Endothelial cell of umbilical vein (primary cell): ENCODE data around the gene TAF9. TPM values are rescaled to one million over a fixed set of nuclear protein-coding genes. Genes with fewer than 3 reads are reported as not detected.

Experiments
- BruUV-seq: library from RNA; stranded (reverse); fragments of 400-500 nt; replicated peaks from 2 replicates; lab custom pipeline; 2021; lab: Mats Ljungman, UMichigan
- CTCF ChIA-PET: fragments of 300-600, 350-600 bp; sonication (Branson Sonifier 250); formaldehyde crosslinking; loops from one replicate; lab custom pipeline; 2021; ENCODE audit warnings: antibody characterized with exemption, inconsistent platforms; lab: Charles Lee
- POLR2A ChIA-PET: fragments of 300-600, 350-600 bp; sonication (Branson Sonifier 250); formaldehyde crosslinking; loops from one replicate; lab custom pipeline; 2021; ENCODE audit warnings: antibody characterized with exemption, inconsistent platforms; lab: Charles Lee
- DNase-seq: peaks from one replicate; pipeline ENCODE4 v3.0.0-alpha.2; 2011; ENCODE audit warnings: low read depth, low spot score
- FAIRE-seq: peaks from 2 replicates; lab custom pipeline; 2011; peaks lifted over from hg19 to GRCh38; lab: Jason Lieb, UNC
- H2AFZ ChIP-seq: 2 replicates; pipeline ENCODE4 v1.6.0; 2012; ENCODE audit warnings: low read depth, low read length, control low read depth, inconsistent platforms
- H3K27ac ChIP-seq: 2 replicates; pipeline ENCODE4 v1.5.1; 2011; ENCODE audit warnings: low read depth, mild to moderate bottlenecking, control low read depth, low read length, moderate library complexity; ENCODE audit not compliant: insufficient read depth
- H3K27me3 ChIP-seq, 2 experiments: 2 replicates each; pipeline versions ENCODE4 v1.6.0 to v1.6.1; 2011; ENCODE audit warnings: low read length in 2 of 2, mixed read lengths in 1 of 2; ENCODE audit not compliant: control insufficient read depth in 2 of 2, insufficient read depth in 2 of 2
- H3K36me3 ChIP-seq, 2 experiments: 2 replicates in 1 of 2; 3 replicates in 1 of 2; pipeline ENCODE4 v1.5.1; 2011; ENCODE audit warnings: low read length in 2 of 2, mild to moderate bottlenecking in 1 of 2, moderate library complexity in 1 of 2; ENCODE audit not compliant: control insufficient read depth in 2 of 2, insufficient read depth in 2 of 2; ENCODE audit errors: extremely low read depth in 1 of 2
- H3K4me1 ChIP-seq: 3 replicates; pipeline ENCODE4 v1.5.1; 2011; ENCODE audit warnings: mild to moderate bottlenecking, low read length; ENCODE audit not compliant: control insufficient read depth, insufficient read depth; ENCODE audit errors: extremely low read depth
- H3K4me2 ChIP-seq: 2 replicates; pipeline ENCODE4 v1.6.1; 2011; ENCODE audit warnings: low read length, control low read depth, mixed read lengths; ENCODE audit not compliant: insufficient read depth
- H3K4me3 ChIP-seq, 3 experiments: fragments of 200-600 bp in 1 of 3; sonication (generic), shearing (Covaris generic) in 1 of 3; replicated peaks in 1 of 3; 2 replicates each; pipeline ENCODE4 v1.5.1; 2011 to 2016; ENCODE audit warnings: control low read depth in 3 of 3, low read length in 3 of 3, mild to moderate bottlenecking in 2 of 3, inconsistent platforms in 1 of 3, low read depth in 1 of 3, moderate library complexity in 1 of 3; ENCODE audit not compliant: insufficient read depth in 1 of 3
- H3K79me2 ChIP-seq: 2 replicates; pipeline ENCODE4 v1.6.0; 2012; ENCODE audit warnings: low read length, inconsistent platforms; ENCODE audit not compliant: control insufficient read depth, insufficient read depth
- H3K9ac ChIP-seq: replicated peaks from 2 replicates; pipeline ENCODE3; 2011; ENCODE audit warnings: low read length, control low read depth; ENCODE audit not compliant: insufficient read depth; ENCODE audit errors: extremely low read depth
- H3K9me1 ChIP-seq: replicated peaks from 3 replicates; pipeline ENCODE4 v1.6.0; 2011; ENCODE audit warnings: mild to moderate bottlenecking, low read length; ENCODE audit not compliant: control insufficient read depth, insufficient read depth; ENCODE audit errors: extremely low read depth
- H3K9me3 ChIP-seq: replicated peaks from 2 replicates; pipeline ENCODE4 v1.5.1; 2012; ENCODE audit warnings: low read length, inconsistent platforms; ENCODE audit not compliant: control insufficient read depth, insufficient read depth
- H4K20me1 ChIP-seq: replicated peaks from 2 replicates; pipeline ENCODE3; 2011; ENCODE audit warnings: mild to moderate bottlenecking, low read length; ENCODE audit not compliant: control insufficient read depth, insufficient read depth; ENCODE audit errors: extremely low read depth
- EZH2 ChIP-seq: IDR thresholded peaks from 2 replicates; pipeline ENCODE4 v1.6.1; 2012; ENCODE audit warnings: borderline replicate concordance, low read depth, mild to moderate bottlenecking, moderate library complexity, low read length, inconsistent platforms; ENCODE audit not compliant: severe bottlenecking
- FOS ChIP-seq: IDR thresholded peaks from 2 replicates; pipeline ENCODE4 v1.6.1; 2011; ENCODE audit warnings: mild to moderate bottlenecking, low read length, moderate library complexity, borderline replicate concordance; ENCODE audit not compliant: insufficient read depth
- GATA2 ChIP-seq: IDR thresholded peaks from 2 replicates; pipeline ENCODE4 v1.7.0; 2011; ENCODE audit warnings: low read depth, mild to moderate bottlenecking, moderate library complexity, mixed read lengths, low read length; ENCODE audit not compliant: insufficient read length, insufficient read depth
- JUN ChIP-seq: IDR thresholded peaks from 2 replicates; pipeline ENCODE4 v1.6.1; 2011; ENCODE audit warnings: borderline replicate concordance, low read depth; ENCODE audit not compliant: insufficient read length, insufficient read depth
- MYC ChIP-seq: IDR thresholded peaks from one replicate; pipeline ENCODE4 v1.6.1; 2011; ENCODE audit warnings: mild to moderate bottlenecking, low read depth, low read length
- POLR2A ChIP-seq: IDR thresholded peaks from 2 replicates; pipeline ENCODE4 v1.6.1; 2012; ENCODE audit warnings: low read depth, mild to moderate bottlenecking, control low read depth, low read length
- POLR2AphosphoS5 ChIP-seq: IDR thresholded peaks from 2 replicates; pipeline ENCODE4 v1.6.1; 2012; ENCODE audit warnings: low read depth, mild to moderate bottlenecking, control low read depth, low read length, moderate library complexity; ENCODE audit not compliant: insufficient read depth
- dilution Hi-C: fragments of 300-500 bp; cut with MboI; formaldehyde crosslinking; loops from one replicate; pipeline ENCODE4 v1.15.0; 2019; ENCODE audit warnings: low sequenced_read_pairs; ENCODE audit not compliant: extremely low pct_ligation_motif_present
- intact Hi-C: fragments of 100-400 bp; cut with micrococcal nuclease; formaldehyde crosslinking; loops from one replicate; pipeline ENCODE4 v1.10.0; 2022
- polyA plus RNA-seq, 4 experiments: library from polyadenylated mRNA; depleted of rRNA in 3 of 4; stranded (reverse) in 3 of 4; unstranded in 1 of 4; fragments of >200 nt; gene quantifications; 2 replicates each; pipeline versions ENCODE4 v1.2.1 to v1.2.3, GENCODE V29; 2011 to 2012; ENCODE audit warnings: missing spikeins in 1 of 4
- total RNA-seq: library from RNA; stranded (reverse); gene quantifications from 2 replicates; pipeline ENCODE4 v1.2.3, GENCODE V29; 2021
- TF ChIP-seq, protein P1 (sequence below): IDR thresholded peaks from 2 replicates; pipeline ENCODE4 v1.6.1; 2011; ENCODE audit not compliant: insufficient read depth, insufficient read length
- TF ChIP-seq, protein P2 (sequence below), 2 donors: IDR thresholded peaks; 1 replicate in 1 of 2; 2 replicates in 1 of 2; pipeline ENCODE4 v1.5.1; 2011; ENCODE audit warnings: low read length in 2 of 2, mild to moderate bottlenecking in 2 of 2, moderate library complexity in 2 of 2, control low read depth in 1 of 2, inconsistent platforms in 1 of 2, low read depth in 1 of 2; ENCODE audit not compliant: insufficient read depth in 1 of 2; ENCODE audit errors: extremely low read depth in 1 of 2

The TAF9 gene
- total and polyA plus RNA-seq, 2 donors (not counting 3 experiments of a cell fraction or from before 2014, with no cell fraction given): 67.8 to 84.8 TPM

DNA sequence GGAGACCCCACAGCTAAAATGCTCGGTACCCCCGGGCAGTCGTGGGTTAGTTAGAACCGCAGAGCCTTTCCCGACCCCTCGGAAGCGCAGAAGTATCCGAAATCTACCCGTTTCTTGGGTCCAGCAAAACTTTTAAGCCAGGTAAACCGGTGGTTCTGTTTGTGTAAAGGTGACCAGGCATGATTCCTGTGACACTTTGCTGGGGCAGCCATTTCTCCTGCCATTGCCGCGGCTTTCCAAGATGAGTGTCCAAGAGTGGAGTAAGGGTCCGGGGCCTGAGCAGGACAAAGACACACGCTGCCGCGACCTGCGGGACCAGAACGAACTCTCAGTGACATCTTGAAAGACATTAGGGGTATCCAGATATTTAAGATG, 46.3 kb upstream of the TAF9 start:
- no peaks in the 10 kb centered on the region for H3K27me3 ChIP-seq
- ChIA-PET CTCF (interaction anchor here (0.8 to 1.2 kb wide), 2 partner anchors 12 to 78 kb away, joined by 4 to 7 read pairs; no protein-coding TSS in a partner anchor), POLR2A (no interaction called here)
- H3K9me3 ChIP-seq: no peaks in the 10 kb centered on the region
- H4K20me1 ChIP-seq: no peaks in the 10 kb centered on the region
- H3K9me1 ChIP-seq: no peaks in the 10 kb centered on the region
- peak overlapping the region; percentile 77 for H3K4me2 ChIP-seq
- peaks cover 4 to 5% of the 10 kb centered on the region in 2 experiments for H3K36me3 ChIP-seq
- peak overlapping the region; percentile 63 for H3K9ac ChIP-seq
- intact Hi-C loops (loop anchor here (2.0 to 10.0 kb wide), 2 partner anchors 77 to 251 kb away; partner anchors contain the start of genes CCNB1 and OCLN), dilution Hi-C loops (no loop called here)
- H3K27ac ChIP-seq: no peak overlapping the region
- no TSS peak for BruUV-seq
- FAIRE-seq: peak; percentile 24
- H3K4me3 ChIP-seq: peak overlapping the region; percentile 43 to 74 (median 64)
- TF ChIP-seq, protein P1, sequence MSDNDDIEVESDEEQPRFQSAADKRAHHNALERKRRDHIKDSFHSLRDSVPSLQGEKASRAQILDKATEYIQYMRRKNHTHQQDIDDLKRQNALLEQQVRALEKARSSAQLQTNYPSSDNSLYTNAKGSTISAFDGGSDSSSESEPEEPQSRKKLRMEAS: no peak
- TF ChIP-seq GATA2: no peak
- no peak for TF ChIP-seq POLR2A
- no peak for TF ChIP-seq JUN
- TF ChIP-seq, protein P2, sequence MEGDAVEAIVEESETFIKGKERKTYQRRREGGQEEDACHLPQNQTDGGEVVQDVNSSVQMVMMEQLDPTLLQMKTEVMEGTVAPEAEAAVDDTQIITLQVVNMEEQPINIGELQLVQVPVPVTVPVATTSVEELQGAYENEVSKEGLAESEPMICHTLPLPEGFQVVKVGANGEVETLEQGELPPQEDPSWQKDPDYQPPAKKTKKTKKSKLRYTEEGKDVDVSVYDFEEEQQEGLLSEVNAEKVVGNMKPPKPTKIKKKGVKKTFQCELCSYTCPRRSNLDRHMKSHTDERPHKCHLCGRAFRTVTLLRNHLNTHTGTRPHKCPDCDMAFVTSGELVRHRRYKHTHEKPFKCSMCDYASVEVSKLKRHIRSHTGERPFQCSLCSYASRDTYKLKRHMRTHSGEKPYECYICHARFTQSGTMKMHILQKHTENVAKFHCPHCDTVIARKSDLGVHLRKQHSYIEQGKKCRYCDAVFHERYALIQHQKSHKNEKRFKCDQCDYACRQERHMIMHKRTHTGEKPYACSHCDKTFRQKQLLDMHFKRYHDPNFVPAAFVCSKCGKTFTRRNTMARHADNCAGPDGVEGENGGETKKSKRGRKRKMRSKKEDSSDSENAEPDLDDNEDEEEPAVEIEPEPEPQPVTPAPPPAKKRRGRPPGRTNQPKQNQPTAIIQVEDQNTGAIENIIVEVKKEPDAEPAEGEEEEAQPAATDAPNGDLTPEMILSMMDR (IDR thresholded peaks at IDR 0.05; ENCODE audit: extremely low read depth in 1 of 2, insufficient read depth in 1 of 2, low read depth in 1 of 2, low read length in 2 of 2): no peak
- no peak for TF ChIP-seq FOS
- no peak for TF ChIP-seq MYC
- no peak for TF ChIP-seq POLR2AphosphoS5
- TF ChIP-seq EZH2: no peak
- H3K4me1 ChIP-seq: peaks cover 5% of the 10 kb centered on the region
- peak; percentile 8 for DNase-seq
- no peaks in the 10 kb centered on the region for H3K79me2 ChIP-seq
- peak overlapping the region; percentile 82 for H2AFZ ChIP-seq
